GM12878 (cell line): ENCODE data around the gene SLC25A13. TPM values are rescaled to one million over a fixed set of nuclear protein-coding genes. Genes with fewer than 3 reads are reported as not detected.

Experiments
- ATAC-seq: fragments of 200-7000 bp; cut with Tn5 transposase; 3 replicates; pipeline ENCODE4 v1.9.1; 2020; ENCODE audit warnings: mild to moderate bottlenecking, moderate library complexity
- BruUV-seq: library from RNA; stranded (reverse); fragments of 400-500 nt; replicated peaks from 2 replicates; lab custom pipeline; 2021; lab: Mats Ljungman, UMichigan
- CTCF ChIA-PET: fragments of 300-600 bp; sonication (Branson Sonifier 250); formaldehyde crosslinking; extraction: SDS; loops from one replicate; lab custom pipeline; 2021; ENCODE audit warnings: inconsistent platforms; lab: Yijun Ruan, JAX
- POLR2A ChIA-PET: fragments of 350-600 bp; formaldehyde crosslinking; extraction: SDS; loops from one replicate; lab custom pipeline; 2021; ENCODE audit warnings: inconsistent platforms; lab: Charles Lee
- RAD21 ChIA-PET: fragments of 300-600 bp; sonication (Branson Sonifier 250); formaldehyde crosslinking; loops from one replicate; lab custom pipeline; 2023; ENCODE audit warnings: antibody characterized with exemption; ENCODE audit not compliant: unreplicated experiment; lab: Charles Lee
- SMC1A ChIA-PET: fragments of 300-600 bp; sonication (Branson Sonifier 250); formaldehyde crosslinking; loops from one replicate; lab custom pipeline; 2023; ENCODE audit not compliant: unreplicated experiment, uncharacterized antibody; lab: Charles Lee
- DNase-seq: peaks from one replicate; pipeline ENCODE4 v3.0.0-alpha.2; 2011; ENCODE audit warnings: low read depth, low spot score
- FAIRE-seq: peaks from 3 replicates; lab custom pipeline; 2011; peaks lifted over from hg19 to GRCh38; lab: Jason Lieb, UNC
- H2AFZ ChIP-seq: 2 replicates; pipeline ENCODE4 v1.6.0; 2011; ENCODE audit warnings: low read depth, low read length, control low read depth; ENCODE audit not compliant: control insufficient read depth
- H3K27ac ChIP-seq: 2 replicates; pipeline ENCODE4 v1.5.1; 2011; ENCODE audit warnings: control low read depth; ENCODE audit not compliant: control insufficient read depth, insufficient read depth
- H3K27me3 ChIP-seq, 2 experiments: replicated peaks in 1 of 2; 2 replicates each; pipeline versions ENCODE4 v1.6.0 to v1.6.1; 2011; ENCODE audit warnings: low read length in 1 of 2; ENCODE audit not compliant: control insufficient read depth in 2 of 2, insufficient read depth in 2 of 2
- H3K36me3 ChIP-seq, 2 experiments: 2 replicates each; pipeline ENCODE4 v1.5.1; 2011; ENCODE audit warnings: low read length in 1 of 2; ENCODE audit not compliant: control insufficient read depth in 2 of 2, insufficient read depth in 2 of 2
- H3K4me1 ChIP-seq: 2 replicates; pipeline ENCODE4 v1.6.1; 2011; ENCODE audit warnings: mild to moderate bottlenecking, low read length, moderate library complexity, mixed read lengths; ENCODE audit not compliant: control insufficient read depth, insufficient read depth
- H3K4me2 ChIP-seq: 2 replicates; pipeline ENCODE4 v1.6.0; 2011; ENCODE audit warnings: control low read depth; ENCODE audit not compliant: control insufficient read depth, insufficient read depth
- H3K4me3 ChIP-seq: fragments of 200-600 bp; sonication (generic); 2 replicates; pipeline ENCODE4 v1.5.1; 2016
- H3K79me2 ChIP-seq: 2 replicates; pipeline ENCODE4 v1.6.0; 2011; ENCODE audit warnings: low read length; ENCODE audit not compliant: control insufficient read depth, insufficient read depth
- H3K9ac ChIP-seq: 2 replicates; pipeline ENCODE4 v1.8.0; 2011; ENCODE audit warnings: low read length, control low read depth, mixed read lengths; ENCODE audit not compliant: control insufficient read depth, insufficient read depth
- H3K9me3 ChIP-seq: replicated peaks from 3 replicates; pipeline ENCODE4 v1.5.1; 2011; ENCODE audit warnings: mild to moderate bottlenecking, low read length; ENCODE audit not compliant: control insufficient read depth, insufficient read depth
- H4K20me1 ChIP-seq: 2 replicates; pipeline ENCODE4 v1.6.0; 2011; ENCODE audit not compliant: control insufficient read depth, insufficient read depth
- ATF2 ChIP-seq: IDR thresholded peaks from 2 replicates; pipeline ENCODE4 v1.6.1; 2012; ENCODE audit warnings: low read length, inconsistent platforms
- BCL11A ChIP-seq: IDR thresholded peaks from 2 replicates; pipeline ENCODE4 v1.6.1; 2011; ENCODE audit warnings: low read depth, low read length
- CBFB ChIP-seq: IDR thresholded peaks from 2 replicates; pipeline ENCODE4 v1.6.1; 2016; ENCODE audit warnings: antibody characterized with exemption, low read depth
- CREM ChIP-seq: IDR thresholded peaks from 2 replicates; pipeline ENCODE4 v1.6.1; 2014; ENCODE audit warnings: antibody characterized with exemption, low read depth
- E2F4 ChIP-seq: IDR thresholded peaks from 2 replicates; pipeline ENCODE4 v1.6.1; 2012; ENCODE audit warnings: low read depth, low read length, improper control_type of control experiment
- EP300 ChIP-seq, 2 experiments: fragments of 150-350 bp in 1 of 2; IDR thresholded peaks; 2 replicates each; pipeline ENCODE4 v1.6.1; 2011 to 2012; ENCODE audit warnings: low read depth in 2 of 2, low read length in 2 of 2, borderline replicate concordance in 1 of 2, improper control_type of control experiment in 1 of 2, inconsistent platforms in 1 of 2; ENCODE audit not compliant: control insufficient read depth in 1 of 2
- ESRRA ChIP-seq: IDR thresholded peaks from 2 replicates; pipeline ENCODE4 v1.6.1; 2012; ENCODE audit warnings: mild to moderate bottlenecking, low read length, improper control_type of control experiment
- IKZF1 ChIP-seq: fragments of 450-650 bp; conservative IDR thresholded peaks from 2 replicates; pipeline ENCODE4 v1.6.1; 2017; ENCODE audit warnings: antibody characterized with exemption, mild to moderate bottlenecking
- IKZF2 ChIP-seq, 2 experiments: fragments of 450-650 bp; IDR thresholded peaks; 2 replicates each; pipeline ENCODE4 v1.6.1; 2017; ENCODE audit warnings: mild to moderate bottlenecking in 2 of 2, moderate library complexity in 2 of 2
- IRF4 ChIP-seq: IDR thresholded peaks from 2 replicates; pipeline ENCODE4 v1.6.1; 2011; ENCODE audit warnings: low read depth, low read length
- JUNB ChIP-seq: IDR thresholded peaks from 2 replicates; pipeline ENCODE4 v1.6.1; 2016; ENCODE audit warnings: antibody characterized with exemption, mild to moderate bottlenecking
- MEF2A ChIP-seq: IDR thresholded peaks from 2 replicates; pipeline ENCODE4 v1.6.1; 2011; ENCODE audit warnings: low read depth, mild to moderate bottlenecking, low read length, moderate library complexity; ENCODE audit not compliant: insufficient read depth
- MEF2B ChIP-seq: fragments of 450-650 bp; IDR thresholded peaks from 2 replicates; pipeline ENCODE4 v1.6.1; 2018; ENCODE audit warnings: mild to moderate bottlenecking, moderate library complexity; ENCODE audit not compliant: partially characterized antibody, poor library complexity, severe bottlenecking
- MLLT1 ChIP-seq: fragments of 450-650 bp; IDR thresholded peaks from 2 replicates; pipeline ENCODE4 v1.6.1; 2016; ENCODE audit warnings: mild to moderate bottlenecking
- NFIC ChIP-seq: IDR thresholded peaks from 2 replicates; pipeline ENCODE4 v1.6.1; 2012; ENCODE audit warnings: low read depth, mild to moderate bottlenecking, inconsistent platforms, low read length, moderate library complexity
- NFXL1 ChIP-seq: fragments of 450-650 bp; IDR thresholded peaks from 2 replicates; pipeline ENCODE4 v1.6.1; 2017; ENCODE audit warnings: antibody characterized with exemption, mild to moderate bottlenecking, borderline replicate concordance
- NR2F1 ChIP-seq: fragments of 450-650 bp; conservative IDR thresholded peaks from 2 replicates; pipeline ENCODE4 v1.6.1; 2017; ENCODE audit warnings: mild to moderate bottlenecking
- POU2F2 ChIP-seq: IDR thresholded peaks from 3 replicates; pipeline ENCODE4 v1.6.1; 2011; ENCODE audit warnings: low read depth, mild to moderate bottlenecking, low read length, borderline replicate concordance
- RAD21 ChIP-seq: IDR thresholded peaks from 2 replicates; pipeline ENCODE4 v1.6.1; 2011; ENCODE audit warnings: mild to moderate bottlenecking, low read depth, low read length, moderate library complexity; ENCODE audit not compliant: insufficient read depth
- RUNX3 ChIP-seq: IDR thresholded peaks from 2 replicates; pipeline ENCODE4 v1.6.1; 2012; ENCODE audit warnings: low read length, inconsistent platforms
- SREBF1 ChIP-seq: IDR thresholded peaks from 2 replicates; pipeline ENCODE4 v1.6.1; 2012; ENCODE audit warnings: mild to moderate bottlenecking, low read length
- SREBF2 ChIP-seq: IDR thresholded peaks from 2 replicates; pipeline ENCODE4 v1.6.1; 2012; ENCODE audit warnings: mild to moderate bottlenecking, low read length
- TCF12 ChIP-seq: IDR thresholded peaks from 2 replicates; pipeline ENCODE4 v1.6.1; 2011; ENCODE audit warnings: low read depth, mild to moderate bottlenecking, low read length
- YBX1 ChIP-seq: fragments of 450-650 bp; IDR thresholded peaks from 2 replicates; pipeline ENCODE4 v1.6.1; 2016; ENCODE audit warnings: antibody characterized with exemption
- WGBS: methylation state at CpG from one replicate; pipeline ENCODE4 v1.1.6; 2016; ENCODE audit warnings: low lambda C conversion rate; ENCODE audit not compliant: insufficient replicate concordance, insufficient coverage; ENCODE audit errors: missing lambda C conversion rate; 5-methylcytosine and 5-hydroxymethylcytosine counted together
- in situ Hi-C: fragments of 300-500 bp; cut with MboI; formaldehyde crosslinking; loops from 9 replicates; pipeline ENCODE4 v1.14.3; 2018; ENCODE audit warnings: mixed read lengths
- intact Hi-C: fragments of 100-400 bp; cut with micrococcal nuclease; formaldehyde crosslinking; loops from one replicate; pipeline ENCODE4 v1.14.2; 2022; ENCODE audit not compliant: unreplicated experiment
- polyA plus RNA-seq, 11 experiments: library from polyadenylated mRNA; depleted of rRNA in 4 of 11; unstranded in 6 of 11; stranded (reverse) in 5 of 11; fragments of >200 nt; fragmentation: Nextera tagmentation in 4 of 11; fragmentation: Illumina TruSeq in 1 of 11; extraction: Ambion mirVana in 4 of 11; extraction: Trizol in 1 of 11; gene quantifications; 1 replicate in 1 of 11; 2 replicates in 10 of 11; pipeline versions ENCODE4 v1.2.1 to v1.2.3, GENCODE V29; 2011 to 2016; ENCODE audit warnings: inconsistent platforms in 2 of 11, missing spikeins in 2 of 11, low read depth in 1 of 11
- total RNA-seq, 4 experiments: library from RNA; depleted of rRNA in 3 of 4; stranded (reverse); fragments of >200 nt in 3 of 4; fragmentation: Illumina TruSeq in 1 of 4; extraction: Trizol in 1 of 4; gene quantifications; 2 replicates each; pipeline versions ENCODE4 v1.2.1 to v1.2.3, GENCODE V29; 2013 to 2021

Gene SLC25A13
- total and polyA plus RNA-seq, 10 of the 15 experiments (the other 5 are each of a cell fraction or from before 2014, with no cell fraction given): 7.0 to 24.7 (median 18.6) TPM

GRCh38 chr7:96320442-96320841 lies 1.5 kb downstream of the SLC25A13 start:
- Histone ChIP-seq H3K9me3 (no peaks in the 10 kb centered on the region; the same call in 2 of the 3 replicates), H3K4me1 (peaks cover 12% of the 10 kb centered on the region), H3K79me2 (peaks cover 30% of the 10 kb centered on the region), H3K36me3 (no peaks in the 10 kb centered on the region), H3K4me2 (peak overlapping the region; percentile 77), H4K20me1 (no peaks in the 10 kb centered on the region), H3K4me3 (peak overlapping the region; percentile 82), H2AFZ (no peak overlapping the region), H3K27me3 (no peaks in the 10 kb centered on the region), H3K9ac (no peak overlapping the region), H3K27ac (peak overlapping the region; percentile 89)
- ATAC-seq (peak; percentile 41), FAIRE-seq (no peak), DNase-seq (peak; percentile 52)
- no TSS peak for BruUV-seq
- CTCF ChIA-PET: no interaction called here
- RAD21 ChIA-PET: no interaction called here
- SMC1A ChIA-PET: interaction anchor here (1.4 kb wide), 1 partner anchor 17 kb away, joined by 4 read pairs; no protein-coding TSS in a partner anchor
- intact Hi-C loops: loop anchor here (10.0 kb wide), 1 partner anchor 384 kb away; the partner anchor contains the start of gene SEM1
- POLR2A ChIA-PET: interaction anchor here (0.6 kb wide), 1 partner anchor 9 kb away, joined by 3 read pairs; no protein-coding TSS in a partner anchor
- WGBS: 0% methylated on average over 2 of the region's 2 CpGs
- in situ Hi-C loops: no loop called here
- TF ChIP-seq POU2F2 (peak; percentile 79), CBFB (0 out of 2 replicates have a peak, but pooled peaks have one; percentile 51), IKZF1 (peak; percentile 63; the same call in 1 of the 2 replicates), ESRRA (no peak), MLLT1 (no peak), JUNB (peak; percentile 65), NR2F1 (peak; percentile 65; the same call in 1 of the 2 replicates), SREBF2 (no peak), IKZF2 (IDR thresholded peaks at IDR 0.05) (peak; percentile 81 to 88), IRF4 (0 out of 2 replicates have a peak, but pooled peaks have one; percentile 37), TCF12 (0 out of 2 replicates have a peak, but pooled peaks have one; percentile 24), NFXL1 (no peak), RAD21 (no peak), SREBF1 (no peak), EP300 (IDR thresholded peaks at IDR 0.05; ENCODE audit: borderline replicate concordance in 1 of 2, control insufficient read depth in 1 of 2, low read depth in 2 of 2, low read length in 2 of 2) (peak in 1 of 2 experiments; percentile 72; a peak in 2 of 4 replicates), BCL11A (0 out of 2 replicates have a peak, but pooled peaks have one; percentile 55), MEF2A (peak; percentile 83), E2F4 (no peak), YBX1 (no peak), CREM (peak; percentile 35; the same call in 1 of the 2 replicates), NFIC (peak; percentile 86), ATF2 (peak; percentile 81), MEF2B (peak; percentile 57), RUNX3 (peak; percentile 89)
